IPS-NIHi11 (cell line): Measurements from ENCODE around the gene DZIP1L.

ENCODE experiments used
- DNase-seq: peaks from one replicate; pipeline ENCODE4 v3.0.0; 2012; ENCODE audit warnings: mixed read lengths, low spot score

Gene DZIP1L

GRCh38 chr3:138034918-138035317, 80.5 kb downstream of the DZIP1L start:
- no peak for DNase-seq

GRCh38 chr3:138033202-138033691, 82.2 kb downstream of the DZIP1L start:
- no peak for DNase-seq

- no peak for DNase-seq
Measured at GRCh38 chr3:138032567-138032966, 82.8 kb downstream of the DZIP1L start.

- no peak for DNase-seq
Measured at GRCh38 chr3:138031536-138031935, 83.9 kb downstream of the DZIP1L start.

GRCh38 chr3:138030734-138031280, 84.6 kb downstream of the DZIP1L start:
- DNase-seq = no peak

GRCh38 chr3:138027821-138028220, 87.6 kb downstream of the DZIP1L start:
- DNase-seq = no peak

- no peak for DNase-seq
Measured at GRCh38 chr3:138025553-138025952, 89.9 kb downstream of the DZIP1L start.

GRCh38 chr3:138023754-138024153, 91.7 kb downstream of the DZIP1L start:
- DNase-seq = no peak

- no peak for DNase-seq
Measured at GRCh38 chr3:138019281-138020069, 95.9 kb downstream of the DZIP1L start.

GRCh38 chr3:138016065-138016464, 99.3 kb downstream of the DZIP1L start:
- DNase-seq = no peak

GRCh38 chr3:138012526-138012925, 102.9 kb downstream of the DZIP1L start:
- DNase-seq = no peak
